ENCODE data around the gene GALNT6.

Gene GALNT6

DNA sequence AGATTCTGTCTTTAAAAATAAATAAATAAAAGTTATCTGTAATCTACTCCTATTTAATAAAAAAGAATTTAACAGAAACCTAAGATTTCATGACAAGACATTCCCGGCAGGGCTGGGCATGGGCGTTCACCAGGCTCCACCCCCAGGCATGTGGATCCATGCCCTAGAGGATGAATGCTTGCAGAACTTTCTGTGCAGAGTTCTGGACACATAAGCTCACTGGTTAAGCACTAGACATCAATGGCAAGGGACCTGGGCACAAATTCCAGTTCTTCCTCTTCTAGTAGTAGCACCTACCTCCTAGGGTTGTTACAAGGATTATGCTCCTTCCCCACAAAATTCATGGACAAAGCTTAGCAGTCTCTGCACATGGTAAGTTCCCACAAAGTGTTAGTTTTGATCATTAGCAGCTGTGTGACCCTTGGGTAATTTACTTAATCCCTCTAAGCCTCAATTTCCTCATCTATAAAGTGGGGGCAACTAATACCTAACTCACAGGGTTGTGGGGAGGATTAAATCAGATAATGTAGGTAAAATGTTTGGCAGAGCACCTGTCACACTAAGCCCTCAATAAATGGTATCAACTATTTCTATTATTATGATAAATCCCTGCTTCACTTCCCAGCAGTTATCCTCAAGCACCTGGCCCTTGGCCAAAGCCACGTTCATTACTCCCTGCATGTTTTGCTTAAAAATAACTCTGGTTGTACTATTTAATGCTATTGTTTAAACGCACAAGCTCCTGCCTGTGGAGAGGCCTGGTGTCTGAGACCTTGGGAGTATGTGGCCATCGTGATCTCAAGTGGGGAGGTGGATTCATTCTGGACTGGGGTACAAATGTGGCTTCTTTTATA is 9.8 kb downstream of the GALNT6 start:
- DNase-seq = no peak

DNA sequence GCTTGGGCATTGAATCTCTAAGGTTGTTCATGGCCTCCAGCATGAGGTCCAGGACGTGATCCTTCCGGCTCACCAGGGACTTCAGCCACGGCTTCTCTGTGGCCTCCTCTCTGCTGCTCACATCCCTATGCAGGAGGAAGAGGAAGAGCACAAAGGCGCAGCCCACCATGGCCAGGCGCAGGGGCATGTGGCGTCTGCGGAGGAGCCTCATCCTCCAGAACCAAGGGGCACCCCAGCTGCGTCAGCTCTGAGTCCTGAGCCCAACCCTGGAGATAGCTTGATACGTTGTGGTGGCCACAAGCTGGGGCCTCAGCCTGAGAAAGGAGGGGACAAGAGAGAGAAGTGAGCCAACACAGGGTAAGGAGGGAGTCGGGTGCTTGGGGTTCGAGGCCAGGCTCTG is 11.6 kb downstream of the GALNT6 start:
- no peak for DNase-seq

DNA sequence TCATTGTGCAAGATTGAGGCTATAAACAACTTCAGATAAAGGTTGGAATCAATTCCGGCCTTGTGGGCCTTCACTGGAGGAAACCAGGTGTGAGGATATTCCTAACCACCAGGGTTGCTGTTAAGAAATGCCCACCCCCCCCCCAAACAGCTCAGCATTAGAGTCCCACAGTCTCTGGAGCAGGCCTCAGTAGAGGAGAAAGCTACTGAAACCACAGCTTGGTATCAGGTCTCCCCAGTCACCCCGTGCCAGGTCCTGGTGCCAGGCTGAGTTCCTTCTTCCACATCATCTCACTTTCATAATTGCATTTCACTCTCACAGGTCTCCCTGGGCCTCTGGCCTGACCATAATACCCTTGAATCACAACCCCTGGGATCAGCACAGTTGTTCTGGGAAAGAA is 12.5 kb downstream of the GALNT6 start:
- DNase-seq = no peak

DNA sequence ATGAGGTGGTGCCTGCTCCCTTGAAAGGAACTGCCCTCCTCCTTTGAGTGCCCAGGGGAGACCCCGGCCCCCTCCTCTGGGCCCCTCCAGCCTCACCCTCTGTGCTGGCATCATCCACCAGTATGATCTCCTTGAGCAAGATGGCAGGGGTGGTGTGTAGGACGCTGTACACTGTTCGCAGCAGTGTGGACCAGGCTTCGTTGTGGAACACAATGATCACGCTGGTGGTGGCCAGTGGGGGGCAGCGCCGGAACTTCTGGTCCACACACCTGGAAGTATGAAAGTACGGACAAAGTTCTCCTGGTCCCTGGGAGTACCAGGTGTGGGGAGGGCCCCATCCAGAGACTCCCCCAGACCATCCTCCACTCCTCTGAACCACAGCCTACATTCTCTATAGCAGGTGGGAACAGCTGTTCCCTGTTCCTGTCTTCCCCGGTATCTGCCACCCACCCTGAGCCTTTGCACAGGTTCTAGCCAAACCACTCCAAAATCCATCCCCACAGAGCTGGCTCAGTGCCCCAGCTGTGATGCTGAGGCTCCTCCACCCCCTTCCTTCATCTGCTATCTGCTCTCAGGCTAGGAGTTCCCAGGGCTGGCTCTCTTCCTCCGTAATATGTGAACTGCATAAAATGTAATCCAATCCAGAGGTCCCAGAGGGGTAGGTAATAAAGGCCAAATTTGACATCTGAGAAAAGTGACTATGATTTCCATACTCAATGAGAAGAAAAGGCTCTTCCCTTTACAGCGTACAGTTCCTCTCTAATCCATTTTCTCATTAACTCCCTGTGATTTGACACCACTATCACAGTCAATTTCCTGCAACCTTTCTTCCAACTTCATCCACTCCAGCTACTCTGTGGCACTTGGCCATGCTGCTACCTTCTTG is 13.9 kb downstream of the GALNT6 start:
- DNase-seq = no peak

DNA sequence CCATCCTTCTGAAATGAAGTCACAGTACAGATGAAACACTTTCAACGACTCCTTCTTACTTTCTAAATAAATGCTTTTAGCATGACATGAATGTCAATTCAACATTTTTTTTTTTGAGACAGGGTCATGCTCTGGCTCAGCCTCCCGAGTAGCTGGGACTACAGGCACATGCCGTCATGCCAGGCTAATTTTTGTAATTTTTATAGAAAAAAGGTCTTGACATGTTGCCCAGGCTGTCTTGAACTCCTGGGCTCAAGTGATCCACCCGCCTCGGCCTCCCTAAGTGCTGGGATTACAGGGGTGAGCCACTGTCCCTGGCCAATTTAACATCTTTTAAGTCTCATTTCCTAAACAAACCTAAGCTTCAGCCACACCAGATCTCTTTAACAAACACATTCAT is 16.4 kb downstream of the GALNT6 start:
- DNase-seq = no peak

DNA sequence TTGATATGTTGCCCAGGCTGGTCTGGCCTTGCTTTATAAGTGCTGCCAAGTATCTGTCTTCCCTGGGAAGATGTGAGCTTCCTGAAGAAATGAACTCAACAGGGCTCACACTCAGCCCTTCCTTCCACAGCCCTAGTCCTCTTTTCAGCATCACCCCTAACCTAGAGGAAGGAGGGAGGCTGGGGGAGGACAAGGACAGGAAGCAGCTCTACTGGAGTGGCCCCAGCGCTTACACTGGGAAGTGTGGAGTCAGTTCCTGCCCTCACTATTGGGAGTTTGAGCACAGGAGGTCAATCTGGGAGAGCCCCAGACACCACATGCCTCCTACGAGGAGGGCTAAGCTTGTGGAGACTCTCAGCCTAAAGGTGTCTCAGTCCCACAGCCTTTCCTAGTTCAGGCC is 16.8 kb downstream of the GALNT6 start:
- no peak for DNase-seq

DNA sequence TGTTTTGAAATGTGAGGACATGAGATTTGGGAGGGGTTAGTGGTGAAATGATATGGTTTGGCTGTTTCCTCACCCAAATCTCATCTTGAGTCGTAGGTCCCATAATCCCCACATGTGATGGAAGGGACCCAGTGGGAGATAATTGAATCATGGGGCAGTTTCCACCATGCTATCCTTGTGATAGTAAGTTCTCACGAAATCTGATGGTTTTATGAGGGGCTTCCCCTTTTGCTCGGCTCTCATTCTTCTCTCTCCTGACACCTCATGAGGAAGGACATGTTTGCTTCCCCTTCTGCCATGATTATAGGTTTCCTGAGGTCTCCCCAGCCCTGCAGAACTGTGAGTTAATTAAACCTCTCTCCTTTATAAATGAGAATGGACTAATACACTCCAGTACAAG is 18.0 kb downstream of the GALNT6 start:
- DNase-seq = no peak

DNA sequence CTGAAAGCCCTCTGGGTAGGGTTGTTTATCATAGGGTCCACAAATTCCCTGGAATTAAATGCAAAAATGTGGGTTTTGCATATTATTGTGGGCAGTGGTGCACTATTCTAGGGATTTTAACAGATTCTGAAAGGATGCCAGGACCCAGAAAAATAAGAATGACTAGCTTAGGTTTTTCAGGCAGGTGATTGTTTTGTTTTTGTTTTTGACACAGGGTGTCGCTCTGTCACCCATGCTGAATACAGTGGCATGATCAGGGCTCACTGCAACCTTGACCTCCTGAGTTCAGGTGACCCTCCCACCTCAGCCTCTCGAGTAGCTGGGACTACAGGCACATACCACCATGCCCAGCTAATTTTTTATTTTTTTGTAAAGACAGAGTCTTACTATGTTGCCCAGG is 19.2 kb downstream of the GALNT6 start:
- no peak for DNase-seq

DNA sequence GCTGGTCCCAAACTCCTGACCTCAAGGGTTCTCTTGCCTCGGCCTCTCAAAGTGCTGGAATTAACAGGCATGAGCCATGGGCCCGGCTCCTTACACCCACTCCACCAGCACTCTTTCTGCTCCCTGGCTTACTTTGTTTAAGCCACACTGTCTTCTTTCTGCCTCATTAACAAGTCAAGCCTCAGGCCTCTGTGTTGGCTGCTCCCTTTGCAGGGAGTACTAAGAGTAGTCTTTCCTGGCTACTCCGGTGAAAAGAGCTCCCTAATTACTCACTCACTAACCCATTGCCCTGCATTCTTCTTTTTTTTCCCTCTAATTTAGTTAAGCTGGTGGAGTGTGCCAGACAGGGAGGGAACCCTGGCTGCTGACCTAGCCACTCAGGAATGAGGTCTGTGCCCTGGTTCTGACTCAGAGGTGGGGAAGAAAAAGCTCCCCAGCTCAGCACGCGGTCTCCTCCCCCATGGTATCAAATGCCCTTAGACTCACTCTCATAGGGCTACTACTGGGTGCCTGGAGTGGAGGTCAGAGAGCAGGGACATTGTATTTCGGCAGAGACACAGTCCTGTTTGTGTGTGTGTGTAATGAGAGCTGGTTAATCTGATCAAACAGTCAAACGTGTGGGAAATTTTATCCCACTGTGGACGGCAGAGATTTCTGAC is 19.8 kb downstream of the GALNT6 start:
- DNase-seq = no peak

DNA sequence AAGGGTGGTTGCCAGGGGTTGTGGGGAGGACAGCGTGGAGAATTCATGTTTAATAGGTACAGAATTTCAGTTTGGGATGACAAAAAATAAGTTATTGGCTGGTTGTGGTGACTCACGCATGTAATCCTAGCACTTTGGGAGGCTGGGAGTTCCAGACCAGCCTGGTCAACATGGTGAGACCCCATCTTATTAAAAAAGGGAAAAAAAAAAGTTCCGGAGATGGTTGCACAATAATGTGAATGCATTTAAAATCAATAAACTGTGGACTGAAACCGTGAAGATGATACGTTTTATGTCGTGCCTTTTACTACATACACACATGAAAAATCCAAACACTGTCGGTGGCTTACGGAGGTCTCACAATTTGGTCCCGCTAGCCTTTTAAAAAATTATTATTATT is 20.5 kb downstream of the GALNT6 start:
- no peak for DNase-seq

DNA sequence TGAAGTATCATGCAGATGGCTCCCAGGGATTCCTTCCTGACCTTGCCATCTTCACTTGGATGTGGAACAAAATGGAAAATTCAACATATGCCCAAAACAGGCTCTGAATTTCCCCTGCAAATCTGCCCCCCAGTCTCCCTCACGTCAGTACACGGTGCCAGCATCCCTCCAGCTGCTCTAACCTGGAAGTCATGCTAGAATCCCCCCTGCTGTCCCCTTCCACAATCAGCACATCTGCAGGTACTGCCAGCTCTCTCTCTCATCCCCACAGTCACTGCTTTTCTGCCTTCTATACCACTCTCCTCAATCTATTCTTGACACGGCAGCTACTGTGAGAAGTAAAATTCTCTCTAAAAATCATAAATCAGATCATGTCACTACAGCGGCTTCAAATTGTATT is 21.6 kb downstream of the GALNT6 start:
- no peak for DNase-seq

DNA sequence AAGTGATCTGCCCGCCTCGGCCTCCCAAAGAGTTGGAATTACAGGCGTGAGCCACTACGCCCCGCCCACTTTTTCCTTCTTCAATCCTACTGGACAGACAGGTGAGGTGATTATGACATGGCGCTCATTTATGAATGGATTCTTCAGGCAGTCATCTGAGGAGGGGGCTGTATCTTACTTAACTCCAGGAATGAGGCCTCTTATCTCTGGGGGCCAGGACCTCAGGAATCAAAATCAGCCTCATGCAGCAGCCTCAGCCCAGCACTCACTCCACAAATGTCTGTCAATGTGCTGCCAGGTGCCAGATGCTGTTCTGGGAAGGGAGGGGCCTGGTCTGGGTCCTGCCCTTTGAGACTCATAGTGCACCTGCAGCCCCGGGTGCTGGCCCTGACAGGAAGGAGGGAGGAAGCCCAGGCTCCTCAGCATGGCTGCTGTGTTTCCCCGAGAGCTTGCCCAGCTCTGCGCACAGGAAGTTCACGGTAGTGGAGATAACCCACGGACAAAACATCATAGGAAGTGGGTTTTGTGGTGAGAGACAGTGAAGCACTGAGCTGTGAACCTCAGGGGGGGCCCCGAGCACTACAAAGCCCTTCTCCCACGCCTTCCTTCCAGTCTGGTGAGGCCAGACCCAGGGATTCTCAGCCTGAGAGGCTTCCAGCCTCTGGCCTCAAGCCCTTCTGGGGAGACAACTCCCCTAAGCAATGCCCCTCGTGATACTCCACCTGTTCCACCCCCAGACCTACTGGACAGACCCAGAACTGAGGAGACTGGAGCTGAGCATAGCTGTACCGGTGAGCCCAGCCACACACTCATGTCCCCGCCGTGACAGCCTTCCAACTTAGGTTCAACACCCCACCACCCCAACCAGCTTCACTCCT is 22.3 kb downstream of the GALNT6 start:
- peak; percentile 93 for DNase-seq

DNA sequence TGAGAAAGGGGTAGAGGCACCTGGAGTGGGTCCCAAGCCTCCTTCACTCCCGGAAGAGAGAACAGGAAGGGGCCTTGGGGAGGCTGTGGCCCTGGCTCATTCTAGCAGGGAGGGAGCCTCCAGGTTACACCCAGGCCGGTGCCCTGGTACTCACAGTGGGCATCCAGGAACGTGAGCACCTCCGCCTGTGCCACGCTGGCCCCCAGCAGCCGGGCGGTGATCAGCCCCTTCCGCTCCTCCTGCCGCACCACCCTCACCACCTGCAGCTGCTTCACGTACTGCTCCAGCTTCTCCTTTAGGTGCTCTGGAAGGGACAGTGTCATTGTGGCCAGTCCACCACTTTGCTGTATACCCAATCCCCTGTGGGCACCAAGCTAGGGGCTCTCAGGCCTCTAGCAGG is 25.9 kb downstream of the GALNT6 start:
- no peak for DNase-seq

DNA sequence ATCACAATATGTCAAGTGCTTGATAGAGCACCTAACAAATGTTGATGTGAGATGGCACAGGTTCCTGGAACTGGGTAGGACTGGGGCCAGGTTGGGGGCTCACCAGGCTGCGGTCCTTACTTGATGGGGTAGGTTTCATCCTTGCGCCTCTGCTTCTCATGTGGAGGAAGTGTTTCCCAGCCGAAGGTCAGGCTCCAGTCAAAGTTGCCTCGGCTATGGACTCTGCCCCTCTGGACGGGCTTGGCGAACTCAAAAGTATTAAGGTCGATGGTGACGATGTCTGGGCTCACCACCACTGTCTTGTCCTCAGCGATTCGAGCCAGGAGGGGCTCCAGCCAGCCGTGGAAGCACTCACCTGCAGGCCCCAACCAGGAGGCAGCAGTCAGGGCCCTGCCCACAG is 27.2 kb downstream of the GALNT6 start:
- no peak for DNase-seq

DNA sequence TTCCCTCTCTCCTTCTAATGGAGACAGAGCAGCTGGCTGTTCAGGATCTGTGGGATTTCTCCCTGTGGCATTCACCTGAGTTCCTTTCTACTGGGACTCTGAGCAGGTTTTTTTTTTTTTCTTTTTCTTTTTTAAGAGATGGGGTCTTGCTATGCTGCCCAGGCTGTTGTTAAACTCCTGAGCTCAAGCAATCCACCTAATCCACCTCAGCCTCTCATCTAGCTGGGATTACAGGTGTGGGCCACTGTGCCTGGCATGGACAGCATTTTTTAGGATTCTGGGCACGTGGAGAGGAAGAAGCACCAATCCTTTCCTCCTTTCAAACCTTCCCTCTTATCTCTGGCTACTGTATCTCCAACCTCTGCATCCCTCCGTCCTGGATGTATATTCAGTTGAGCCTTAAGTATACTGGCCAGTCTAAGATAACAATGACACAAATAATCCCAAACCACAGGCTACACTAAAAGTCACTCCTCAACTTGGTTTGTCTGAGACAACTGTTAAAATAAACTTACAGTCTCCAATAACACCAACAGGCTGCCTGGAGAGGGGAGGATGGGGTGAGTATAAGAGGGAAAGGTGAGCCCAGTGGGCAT is 28.4 kb downstream of the GALNT6 start:
- no peak for DNase-seq

DNA sequence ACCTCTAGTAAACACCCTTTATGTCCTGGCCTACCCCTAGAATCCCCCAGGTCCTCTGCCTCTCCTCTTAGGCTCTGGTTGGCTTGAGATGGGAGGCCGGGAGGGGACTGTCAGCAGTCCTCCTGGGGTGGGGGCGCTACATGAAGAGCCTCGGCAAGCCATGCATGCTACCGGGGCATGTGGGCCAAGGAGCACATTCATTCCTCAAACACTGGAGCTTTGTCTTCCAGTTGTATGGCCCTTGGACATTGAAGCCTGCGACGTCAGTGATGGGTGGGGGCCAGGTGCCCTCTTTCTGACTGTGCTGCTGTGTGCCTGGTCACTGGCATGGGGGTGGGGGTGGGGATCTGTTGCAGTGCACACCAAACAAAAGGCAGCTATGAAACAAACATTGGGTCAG is 28.9 kb downstream of the GALNT6 start:
- no peak for DNase-seq

DNA sequence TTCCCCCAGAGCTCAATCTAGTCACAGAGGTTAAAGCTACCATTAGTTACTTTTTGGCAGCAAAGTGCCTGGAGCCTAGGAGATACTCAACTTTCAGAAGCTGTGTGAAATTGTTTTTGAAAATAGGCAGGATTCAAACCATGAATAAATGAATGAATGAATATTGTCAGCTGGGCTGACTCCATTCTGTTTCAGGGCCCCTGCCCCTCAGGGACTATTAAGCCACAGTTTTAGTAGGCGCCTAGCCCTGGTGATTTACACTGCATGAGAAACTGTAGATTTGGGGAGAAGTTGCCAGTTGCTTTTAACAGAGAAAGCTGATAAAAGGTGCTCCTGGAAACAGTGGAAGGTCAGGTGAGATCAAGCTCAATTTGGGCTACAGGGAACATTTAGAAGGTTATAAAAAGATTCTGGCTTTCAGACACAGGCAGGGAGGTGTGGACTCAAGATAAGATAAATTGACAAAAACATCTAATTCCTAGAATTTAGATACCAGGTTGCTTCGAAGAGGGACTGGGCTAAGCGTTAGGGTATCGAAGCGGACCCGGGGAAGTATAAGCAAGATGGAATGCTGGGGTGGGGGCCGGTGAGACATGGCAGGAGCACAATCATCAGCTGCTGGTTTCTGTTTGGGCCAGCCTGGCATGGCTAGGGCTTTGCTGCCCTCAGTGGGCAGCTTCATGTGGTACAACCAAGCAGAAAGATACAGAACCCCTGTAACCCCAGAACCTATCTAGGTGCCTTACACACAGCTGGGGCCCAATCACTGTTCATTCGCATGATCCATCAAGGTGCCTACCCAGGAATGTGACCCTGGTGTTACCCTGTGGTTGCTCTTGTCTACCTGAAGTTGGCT is 29.8 kb downstream of the GALNT6 start:
- no peak for DNase-seq

DNA sequence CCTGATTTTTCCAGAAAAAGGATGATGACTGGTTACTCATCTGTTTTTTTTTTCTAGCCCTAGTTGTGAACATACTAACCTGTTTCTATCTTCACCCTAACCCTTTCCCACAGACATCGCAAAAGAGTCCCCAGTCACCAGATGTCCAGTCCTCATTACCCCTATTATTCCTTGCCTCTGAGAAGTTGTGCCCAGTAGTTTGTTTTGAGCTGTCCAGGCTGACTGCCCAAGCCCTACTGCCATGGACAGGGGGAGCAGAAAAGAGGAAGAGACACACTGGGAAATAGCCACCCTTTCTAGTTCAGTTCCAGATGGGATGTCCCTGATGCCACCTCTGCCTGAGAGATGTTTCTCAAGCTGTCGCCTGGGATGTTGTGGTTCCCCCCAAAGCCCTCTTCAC is 30.9 kb downstream of the GALNT6 start:
- DNase-seq = no peak

DNA sequence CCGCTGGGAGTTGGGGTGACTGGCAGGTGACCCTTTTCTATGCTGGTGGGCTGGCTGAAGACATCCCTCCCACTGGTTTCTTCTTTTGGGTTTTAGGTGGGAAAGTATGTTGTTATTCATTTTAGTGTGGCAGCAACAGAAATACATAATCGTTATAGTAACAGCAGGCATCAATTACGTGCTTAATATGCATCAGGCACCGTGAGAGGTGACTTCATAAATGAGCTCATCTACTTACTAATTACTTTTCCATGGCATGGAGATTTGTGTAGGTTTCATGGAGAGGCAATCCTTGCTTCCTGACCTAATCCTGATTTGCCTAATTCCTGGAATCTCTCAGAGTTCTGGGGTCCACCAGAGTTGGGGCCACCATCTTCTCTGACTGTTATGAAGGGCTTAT is 31.4 kb downstream of the GALNT6 start:
- no peak for DNase-seq

DNA sequence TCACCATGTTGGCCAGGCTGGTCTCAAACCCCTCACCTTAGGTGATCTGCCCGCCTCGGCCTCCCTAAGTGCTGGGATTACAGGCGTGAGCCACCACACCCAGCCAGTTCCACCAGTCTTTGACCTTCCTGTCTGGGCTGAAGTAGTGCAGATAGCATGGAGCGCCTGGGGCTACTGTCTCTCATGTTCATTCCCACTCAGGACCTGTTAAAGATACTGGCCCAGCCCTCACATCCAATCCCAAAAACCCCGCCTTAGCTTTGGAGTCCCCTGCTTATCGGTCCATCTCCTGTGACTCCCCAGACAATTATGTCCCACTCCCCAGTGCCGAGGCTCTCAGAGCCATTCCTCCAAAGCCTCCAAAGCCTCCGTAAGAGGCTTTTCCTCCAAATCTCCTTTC is 32.7 kb downstream of the GALNT6 start:
- DNase-seq = no peak

DNA sequence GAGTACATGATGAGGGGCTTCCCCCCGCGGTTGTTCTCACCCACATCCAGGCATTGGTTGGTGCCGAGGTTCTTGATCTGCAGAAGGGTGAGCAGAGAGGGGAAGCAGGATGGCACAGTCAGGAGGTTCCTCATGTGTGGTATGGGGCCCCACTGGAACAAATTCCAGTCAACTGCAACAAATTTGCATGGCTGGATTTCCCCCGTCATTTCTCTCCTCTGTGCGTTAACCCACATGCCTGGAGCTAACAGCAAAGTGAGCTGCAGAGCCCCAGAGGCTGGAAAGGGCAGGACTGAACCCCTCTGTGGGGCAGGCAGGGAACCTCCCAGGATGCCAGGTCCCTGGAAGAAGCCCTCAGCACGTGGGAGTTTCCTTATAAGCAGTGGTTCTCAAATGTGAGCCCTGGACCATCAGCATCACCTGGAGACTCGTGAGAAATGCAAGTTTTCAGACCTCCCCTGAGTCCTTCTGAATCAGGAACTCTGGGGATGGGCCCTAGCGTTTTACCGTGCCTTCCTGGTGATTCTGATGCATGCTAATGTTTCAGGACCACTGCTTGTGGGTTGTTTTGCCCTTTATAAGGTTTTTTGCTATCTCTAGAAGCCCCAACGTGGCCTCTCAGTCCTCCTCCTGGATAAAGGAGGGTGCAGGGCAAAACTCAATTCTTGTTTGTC is 33.7 kb downstream of the GALNT6 start:
- no peak for DNase-seq
